Lower leg skin (tissue), 3 donors: Measurements from ENCODE around the gene TXNDC5.

Source experiments
- CTCF ChIP-seq, 3 donors: fragments of 450-650 bp; IDR thresholded peaks; one replicate each; pipeline ENCODE4 v1.5.1; 2016; ENCODE audit warnings: antibody characterized with exemption in 3 of 3, mild to moderate bottlenecking in 3 of 3, moderate library complexity in 2 of 3
- POLR2A ChIP-seq, 2 donors: fragments of 450-650 bp; IDR thresholded peaks; one replicate each; pipeline ENCODE4 v1.6.1; 2016 to 2017; ENCODE audit warnings: antibody characterized with exemption in 2 of 2, mild to moderate bottlenecking in 1 of 2, moderate library complexity in 1 of 2

- TF ChIP-seq POLR2A (IDR thresholded peaks at IDR 0.05) (no peak), CTCF (IDR thresholded peaks at IDR 0.05) (no peak)
Observed at GRCh38 chr6:7903673-7904072, 6.9 kb downstream of the TXNDC5 start.
